ENCODE results near the gene C9orf78. TPM values are rescaled to one million over a fixed set of nuclear protein-coding genes. Genes with fewer than 3 reads are reported as not detected.

The C9orf78 gene
- total and polyA plus RNA-seq, 2 donors, result 27.0 to 99.8 TPM

Small RNAs within 50 kb of the gene (small RNA-seq; reads per million reads assigned to genes)
- gene MIR6855, result not detected

Other genes starting within 250 kb of the C9orf78 start
- gene C9orf50, start 214.2 kb downstream of the C9orf78 start, total RNA-seq, result not detected
- gene C9orf50, start 214.2 kb downstream of the C9orf78 start, polyA plus RNA-seq, result 0.28 TPM
- 12.8 TPM for gene NTMT1, start 209.1 kb downstream of the C9orf78 start, total RNA-seq
- 46.7 TPM for gene NTMT1, start 209.1 kb downstream of the C9orf78 start, polyA plus RNA-seq
- 5.8 TPM for gene ASB6, start 193.1 kb downstream of the C9orf78 start, total RNA-seq
- 16.5 TPM for gene ASB6, start 193.1 kb downstream of the C9orf78 start, polyA plus RNA-seq
- gene PRRX2, start 169.6 kb downstream of the C9orf78 start, total RNA-seq, result 8.6 TPM
- 15.8 TPM for gene PRRX2, start 169.6 kb downstream of the C9orf78 start, polyA plus RNA-seq
- 18.0 TPM for gene PTGES, start 82.2 kb downstream of the C9orf78 start, total RNA-seq
- 26.8 TPM for gene PTGES, start 82.2 kb downstream of the C9orf78 start, polyA plus RNA-seq
- gene TOR1B, start 32.1 kb downstream of the C9orf78 start, total RNA-seq, result 25.3 TPM
- gene TOR1B, start 32.1 kb downstream of the C9orf78 start, polyA plus RNA-seq, result 26.4 TPM
- 20.5 TPM for gene TOR1A, start 11.1 kb downstream of the C9orf78 start, total RNA-seq
- 36.7 TPM for gene TOR1A, start 11.1 kb downstream of the C9orf78 start, polyA plus RNA-seq
- gene USP20, start 183 bp upstream of the C9orf78 start, total RNA-seq, result 7.7 TPM
- 38.7 TPM for gene USP20, start 183 bp upstream of the C9orf78 start, polyA plus RNA-seq
- 121 TPM for gene FNBP1, start 207.9 kb upstream of the C9orf78 start, total RNA-seq
- 107 TPM for gene FNBP1, start 207.9 kb upstream of the C9orf78 start, polyA plus RNA-seq
- 30.1 TPM for gene GPR107, start 218.6 kb upstream of the C9orf78 start, total RNA-seq
- 27.6 TPM for gene GPR107, start 218.6 kb upstream of the C9orf78 start, polyA plus RNA-seq

Data from urinary bladder (tissue), 2 donors.